HepG2 (cell line): ENCODE data around the gene ICAM2. TPM values are rescaled to one million over a fixed set of nuclear protein-coding genes. Genes with fewer than 3 reads are reported as not detected.

Source experiments
- AHR ChIP-seq: IDR thresholded peaks from 2 replicates; pipeline ENCODE4 v1.6.1; 2018; ENCODE audit warnings: missing genetic modification reagents, missing compliant biosample characterization
- BORCS8-MEF2B ChIP-seq: sonication (generic); formaldehyde crosslinking; IDR thresholded peaks from 2 replicates; pipeline ENCODE4 v1.8.0; 2022; ENCODE audit warnings: mild to moderate bottlenecking, missing genetic modification reagents
- CREB1 ChIP-seq, 2 experiments: fragments of 450-650 bp in 1 of 2; IDR thresholded peaks; 2 replicates each; pipeline ENCODE4 v1.6.1; 2016 to 2017; ENCODE audit warnings: control low read depth in 1 of 2, mild to moderate bottlenecking in 1 of 2, missing compliant biosample characterization in 1 of 2, missing genetic modification characterization in 1 of 2
- DMAP1 ChIP-seq: IDR thresholded peaks from 2 replicates; pipeline ENCODE4 v1.6.1; 2016
- ELF1 ChIP-seq: sonication (generic); formaldehyde crosslinking; IDR thresholded peaks from 2 replicates; pipeline ENCODE4 v1.4.0; 2020; ENCODE audit warnings: missing genetic modification reagents
- EP300 ChIP-seq, 3 experiments: sonication (generic) in 1 of 3; formaldehyde crosslinking in 1 of 3; IDR thresholded peaks; 2 replicates each; pipeline versions ENCODE4 v1.5.1 to v1.6.1; 2011 to 2020; ENCODE audit warnings: low read depth in 2 of 3, low read length in 2 of 3, borderline replicate concordance in 1 of 3, improper control_type of control experiment in 1 of 3, mild to moderate bottlenecking in 1 of 3, missing genetic modification reagents in 1 of 3, moderate library complexity in 1 of 3
- FIP1L1 ChIP-seq: fragments of 200-400 bp; formaldehyde crosslinking; IDR thresholded peaks from 2 replicates; pipeline ENCODE4 v1.6.1; 2018; ENCODE audit warnings: low read depth, mild to moderate bottlenecking, low read length, moderate library complexity, borderline replicate concordance; ENCODE audit not compliant: insufficient read depth
- HDAC6 ChIP-seq: fragments of 200-600 bp; sonication (generic); IDR thresholded peaks from 2 replicates; pipeline ENCODE4 v1.7.0; 2017; ENCODE audit warnings: mild to moderate bottlenecking, antibody characterized with exemption, low read length, low read depth
- KAT8 ChIP-seq: IDR thresholded peaks from 2 replicates; pipeline ENCODE4 v1.6.1; 2016; ENCODE audit warnings: missing genetic modification reagents, missing compliant biosample characterization
- MTF2 ChIP-seq: sonication (generic); formaldehyde crosslinking; IDR thresholded peaks from 2 replicates; pipeline ENCODE4 v1.5.0; 2020; ENCODE audit warnings: missing genetic modification reagents, borderline replicate concordance
- NFE2L2 ChIP-seq: fragments of 150-350 bp; IDR thresholded peaks from 2 replicates; pipeline ENCODE4 v1.6.1; 2014; ENCODE audit warnings: low read length
- PHF8 ChIP-seq: sonication (generic); formaldehyde crosslinking; IDR thresholded peaks from 2 replicates; pipeline ENCODE4 v1.5.0; 2020; ENCODE audit warnings: missing genetic modification reagents
- SIN3A ChIP-seq: IDR thresholded peaks from 2 replicates; pipeline ENCODE4 v1.6.1; 2011; ENCODE audit warnings: low read depth, mild to moderate bottlenecking, control low read depth, low read length, borderline replicate concordance
- SNRNP70 ChIP-seq: fragments of 200-400 bp; formaldehyde crosslinking; IDR thresholded peaks from 2 replicates; pipeline ENCODE4 v1.6.1; 2017; ENCODE audit warnings: mild to moderate bottlenecking, low read depth, low read length, moderate library complexity
- SP2 ChIP-seq: sonication (generic); formaldehyde crosslinking; IDR thresholded peaks from 2 replicates; pipeline ENCODE4 v1.5.1; 2020; ENCODE audit warnings: mild to moderate bottlenecking, missing genetic modification reagents
- U2AF2 ChIP-seq: fragments of 200-400 bp; formaldehyde crosslinking; IDR thresholded peaks from 2 replicates; pipeline ENCODE4 v1.6.1; 2017; ENCODE audit warnings: low read depth, mild to moderate bottlenecking, low read length
- ZBTB7A ChIP-seq: sonication (generic); formaldehyde crosslinking; IDR thresholded peaks from 2 replicates; pipeline ENCODE4 v1.8.0; 2022; ENCODE audit warnings: mild to moderate bottlenecking, missing genetic modification reagents
- ZNF12 ChIP-seq: sonication (generic); formaldehyde crosslinking; IDR thresholded peaks from 2 replicates; pipeline ENCODE4 v1.5.0; 2020; ENCODE audit warnings: missing genetic modification reagents
- ZNF263 ChIP-seq: sonication (generic); formaldehyde crosslinking; IDR thresholded peaks from 2 replicates; pipeline ENCODE4 v1.4.0; 2020; ENCODE audit warnings: missing genetic modification reagents
- ZNF331 ChIP-seq: sonication (generic); formaldehyde crosslinking; IDR thresholded peaks from 2 replicates; pipeline ENCODE4 v1.4.0; 2020; ENCODE audit warnings: missing genetic modification reagents
- ZNF33B ChIP-seq: sonication (generic); formaldehyde crosslinking; IDR thresholded peaks from 2 replicates; pipeline ENCODE4 v1.5.1; 2020; ENCODE audit warnings: mild to moderate bottlenecking, missing genetic modification reagents
- ZNF629 ChIP-seq: sonication (generic); formaldehyde crosslinking; conservative IDR thresholded peaks from 2 replicates; pipeline ENCODE4 v1.5.0; 2020; ENCODE audit warnings: missing genetic modification reagents
- ZNF709 ChIP-seq: sonication (generic); formaldehyde crosslinking; IDR thresholded peaks from 2 replicates; pipeline ENCODE4 v1.5.0; 2020; ENCODE audit warnings: mild to moderate bottlenecking, missing genetic modification reagents
- ZNF781 ChIP-seq: sonication (generic); formaldehyde crosslinking; IDR thresholded peaks from 2 replicates; pipeline ENCODE4 v1.5.1; 2020; ENCODE audit warnings: borderline replicate concordance, mild to moderate bottlenecking, missing genetic modification reagents; ENCODE audit errors: not compliant biosample characterization
- polyA plus RNA-seq, 8 experiments: library from polyadenylated mRNA; depleted of rRNA in 3 of 8; stranded (reverse) in 7 of 8; unstranded in 1 of 8; fragments of >200 nt; fragmentation: Illumina TruSeq in 4 of 8; extraction: Trizol in 4 of 8; gene quantifications; 2 replicates each; pipeline versions ENCODE4 v1.2.1 to v1.2.3, GENCODE V29; 2011 to 2016; ENCODE audit warnings: low read depth in 4 of 8, missing spikeins in 1 of 8, mixed read lengths in 1 of 8; ENCODE audit not compliant: insufficient read depth in 1 of 8
- total RNA-seq, 5 experiments: library from RNA; depleted of rRNA; stranded (reverse); fragments of >200 nt; fragmentation: Illumina TruSeq; extraction: Trizol; gene quantifications; 2 replicates each; pipeline ENCODE4 v1.2.3, GENCODE V29; 2016; ENCODE audit warnings: low read depth in 1 of 5
- TF ChIP-seq, protein P1 (sequence below): sonication (generic); formaldehyde crosslinking; IDR thresholded peaks from 2 replicates; pipeline ENCODE4 v1.8.0; 2022; ENCODE audit warnings: mild to moderate bottlenecking, missing genetic modification reagents, moderate library complexity
- TF ChIP-seq, protein P2 (sequence below): sonication (generic); formaldehyde crosslinking; IDR thresholded peaks from 2 replicates; pipeline ENCODE4 v1.5.0; 2020; ENCODE audit warnings: missing genetic modification reagents
- TF ChIP-seq, protein P3 (sequence below): IDR thresholded peaks from 2 replicates; pipeline ENCODE4 v1.6.1; 2018; ENCODE audit warnings: missing genetic modification reagents
- TF ChIP-seq, protein P4 (sequence below): IDR thresholded peaks from 2 replicates; pipeline ENCODE4 v1.6.1; 2012; ENCODE audit warnings: inconsistent platforms

ICAM2 gene
- total and polyA plus RNA-seq, 2 of the 13 experiments (the other 11 are each of a cell fraction or from before 2014, with no cell fraction given): 10.9 to 20.8 TPM

DNA sequence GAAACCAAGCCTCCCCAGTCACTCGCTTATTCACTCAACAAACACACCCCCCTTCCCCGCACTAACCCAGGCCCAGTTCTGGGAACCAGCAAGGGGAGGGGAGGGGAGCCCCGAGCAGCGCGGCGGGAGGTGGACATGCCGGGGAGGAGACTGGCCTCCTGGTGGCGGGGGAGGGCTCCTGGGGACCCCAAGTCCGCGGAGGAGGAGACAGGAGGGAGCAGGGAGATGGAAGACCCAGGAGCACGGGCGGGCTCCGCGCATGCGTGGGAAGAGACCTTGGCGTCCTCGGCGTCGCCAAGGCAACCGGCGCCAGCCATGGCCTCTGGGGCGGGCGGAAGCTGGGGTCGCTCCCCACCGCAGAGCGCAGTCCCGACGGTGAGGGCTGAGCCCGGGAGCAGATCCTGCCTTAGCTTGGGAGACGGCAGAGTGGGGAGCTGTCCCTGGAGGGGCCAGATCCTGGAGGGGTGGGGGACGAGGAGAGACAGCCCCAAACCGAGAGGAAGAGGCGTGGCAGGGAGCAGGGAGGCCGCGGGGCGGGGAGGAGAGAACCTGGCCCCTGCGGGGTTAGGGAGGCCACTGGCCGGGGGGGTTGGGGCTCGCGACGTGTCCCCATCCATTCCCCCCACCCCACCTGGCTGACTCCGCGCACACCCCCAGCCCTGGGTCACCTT, 22.2 kb downstream of the ICAM2 start, which contains the start of gene PRR29 (continued):
- TF ChIP-seq, protein P1, sequence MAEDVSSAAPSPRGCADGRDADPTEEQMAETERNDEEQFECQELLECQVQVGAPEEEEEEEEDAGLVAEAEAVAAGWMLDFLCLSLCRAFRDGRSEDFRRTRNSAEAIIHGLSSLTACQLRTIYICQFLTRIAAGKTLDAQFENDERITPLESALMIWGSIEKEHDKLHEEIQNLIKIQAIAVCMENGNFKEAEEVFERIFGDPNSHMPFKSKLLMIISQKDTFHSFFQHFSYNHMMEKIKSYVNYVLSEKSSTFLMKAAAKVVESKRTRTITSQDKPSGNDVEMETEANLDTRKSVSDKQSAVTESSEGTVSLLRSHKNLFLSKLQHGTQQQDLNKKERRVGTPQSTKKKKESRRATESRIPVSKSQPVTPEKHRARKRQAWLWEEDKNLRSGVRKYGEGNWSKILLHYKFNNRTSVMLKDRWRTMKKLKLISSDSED: no peak
- TF ChIP-seq MTF2 (CRISPR knock-in tag) (no peak), ZNF12 (no peak), PHF8 (CRISPR knock-in tag) (0 out of 2 replicates have a peak, but pooled peaks have one; percentile 52), SP2 (CRISPR knock-in tag) (no peak), SIN3A (peak; percentile 71; the same call in 1 of the 2 replicates), ELF1 (peak; percentile 64), ZNF331 (CRISPR knock-in tag) (no peak), U2AF2 (peak; percentile 95; the same call in 1 of the 2 replicates), DMAP1 (CRISPR knock-in tag) (no peak), NFE2L2 (no peak), BORCS8-MEF2B (CRISPR knock-in tag) (peak; percentile 54; the same call in 1 of the 2 replicates), ZNF263 (CRISPR knock-in tag) (peak; percentile 56; the same call in 1 of the 2 replicates), AHR (peak; percentile 66; the same call in 1 of the 2 replicates), ZNF33B (0 out of 2 replicates have a peak, but pooled peaks have one; percentile 79), KAT8 (CRISPR knock-in tag) (peak; percentile 47; the same call in 1 of the 2 replicates), ZNF781 (CRISPR knock-in tag) (no peak), CREB1 (IDR thresholded peaks at IDR 0.05) (no peak), CREB1 (CRISPR knock-in tag; IDR thresholded peaks at IDR 0.05) (no peak), SNRNP70 (no peak), EP300 (IDR thresholded peaks at IDR 0.05; ENCODE audit: low read depth in 2 of 2, low read length in 2 of 2) (no peak), EP300 (CRISPR knock-in tag; IDR thresholded peaks at IDR 0.05; ENCODE audit: borderline replicate concordance) (0 out of 2 replicates have a peak, but pooled peaks have one; percentile 33), ZBTB7A (CRISPR knock-in tag) (no peak), HDAC6 (no peak), ZNF709 (CRISPR knock-in tag) (no peak), FIP1L1 (no peak), ZNF629 (no peak)
- TF ChIP-seq, protein P2, sequence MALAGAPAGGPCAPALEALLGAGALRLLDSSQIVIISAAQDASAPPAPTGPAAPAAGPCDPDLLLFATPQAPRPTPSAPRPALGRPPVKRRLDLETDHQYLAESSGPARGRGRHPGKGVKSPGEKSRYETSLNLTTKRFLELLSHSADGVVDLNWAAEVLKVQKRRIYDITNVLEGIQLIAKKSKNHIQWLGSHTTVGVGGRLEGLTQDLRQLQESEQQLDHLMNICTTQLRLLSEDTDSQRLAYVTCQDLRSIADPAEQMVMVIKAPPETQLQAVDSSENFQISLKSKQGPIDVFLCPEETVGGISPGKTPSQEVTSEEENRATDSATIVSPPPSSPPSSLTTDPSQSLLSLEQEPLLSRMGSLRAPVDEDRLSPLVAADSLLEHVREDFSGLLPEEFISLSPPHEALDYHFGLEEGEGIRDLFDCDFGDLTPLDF (CRISPR knock-in tag): no peak
- TF ChIP-seq, protein P3, sequence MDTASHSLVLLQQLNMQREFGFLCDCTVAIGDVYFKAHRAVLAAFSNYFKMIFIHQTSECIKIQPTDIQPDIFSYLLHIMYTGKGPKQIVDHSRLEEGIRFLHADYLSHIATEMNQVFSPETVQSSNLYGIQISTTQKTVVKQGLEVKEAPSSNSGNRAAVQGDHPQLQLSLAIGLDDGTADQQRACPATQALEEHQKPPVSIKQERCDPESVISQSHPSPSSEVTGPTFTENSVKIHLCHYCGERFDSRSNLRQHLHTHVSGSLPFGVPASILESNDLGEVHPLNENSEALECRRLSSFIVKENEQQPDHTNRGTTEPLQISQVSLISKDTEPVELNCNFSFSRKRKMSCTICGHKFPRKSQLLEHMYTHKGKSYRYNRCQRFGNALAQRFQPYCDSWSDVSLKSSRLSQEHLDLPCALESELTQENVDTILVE (CRISPR knock-in tag): no peak; the same call in 1 of the 2 replicates
- TF ChIP-seq, protein P4, sequence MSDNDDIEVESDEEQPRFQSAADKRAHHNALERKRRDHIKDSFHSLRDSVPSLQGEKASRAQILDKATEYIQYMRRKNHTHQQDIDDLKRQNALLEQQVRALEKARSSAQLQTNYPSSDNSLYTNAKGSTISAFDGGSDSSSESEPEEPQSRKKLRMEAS: peak; percentile 43; the same call in 1 of the 2 replicates
